Stimulated activated CD8-positive, alpha-beta memory T cell treated with anti-CD3 and anti-CD28 coated beads, Interleukin-7, amount 100 ng/mL, for 4 hours (primary cell): Measurements from ENCODE around the gene PRSS56.
A peak's percentile ranks its signal among the peaks of the same experiment; 100 is the strongest.
"Not testable (repeated sequence)": the region's sequence is repeated elsewhere in the genome, so short reads cannot be mapped to it uniquely, and the experiment has no call there.

Source experiments
- DNase-seq, 2 donors: peaks; one replicate each; pipeline ENCODE4 v3.0.0-alpha.2; 2020; ENCODE audit warnings: low read depth in 2 of 2

The PRSS56 gene

DNA sequence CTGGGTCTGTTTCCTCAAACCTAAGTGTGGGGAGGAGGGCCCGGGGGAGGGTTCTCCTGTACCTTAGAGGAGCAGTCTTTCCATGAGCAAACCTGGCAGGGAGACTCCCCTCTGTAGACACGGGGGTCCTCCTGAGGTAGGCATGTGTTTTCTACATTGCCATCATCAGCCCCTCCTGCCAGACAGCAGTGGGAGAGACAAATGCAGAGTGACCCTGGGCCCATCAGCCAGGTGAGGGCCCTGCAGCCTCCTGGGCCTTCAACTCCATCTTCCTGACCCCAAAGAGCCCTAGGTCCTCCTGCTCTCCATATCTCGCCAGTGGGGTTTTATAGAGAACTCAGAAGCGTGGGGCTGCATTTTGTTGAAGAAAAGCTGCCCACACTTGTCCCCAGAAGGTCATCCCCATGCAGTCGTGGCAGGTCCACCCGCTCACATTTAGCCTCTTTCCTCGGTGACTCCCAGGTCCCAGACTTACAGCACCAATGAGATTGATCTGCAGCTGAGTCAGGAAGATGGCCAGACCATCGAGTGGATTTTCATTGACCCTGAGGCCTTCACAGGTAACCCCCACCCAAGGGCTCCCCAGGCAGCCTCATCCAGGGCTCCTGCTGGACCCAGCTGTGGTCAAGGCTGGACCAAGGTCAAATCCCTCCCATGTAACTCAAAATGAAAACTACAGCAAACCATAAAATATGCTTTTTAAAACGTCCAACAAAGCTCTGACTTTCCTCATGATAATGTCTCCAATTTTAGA lies 21.9 kb downstream of the PRSS56 start:
- no peak for DNase-seq

DNA sequence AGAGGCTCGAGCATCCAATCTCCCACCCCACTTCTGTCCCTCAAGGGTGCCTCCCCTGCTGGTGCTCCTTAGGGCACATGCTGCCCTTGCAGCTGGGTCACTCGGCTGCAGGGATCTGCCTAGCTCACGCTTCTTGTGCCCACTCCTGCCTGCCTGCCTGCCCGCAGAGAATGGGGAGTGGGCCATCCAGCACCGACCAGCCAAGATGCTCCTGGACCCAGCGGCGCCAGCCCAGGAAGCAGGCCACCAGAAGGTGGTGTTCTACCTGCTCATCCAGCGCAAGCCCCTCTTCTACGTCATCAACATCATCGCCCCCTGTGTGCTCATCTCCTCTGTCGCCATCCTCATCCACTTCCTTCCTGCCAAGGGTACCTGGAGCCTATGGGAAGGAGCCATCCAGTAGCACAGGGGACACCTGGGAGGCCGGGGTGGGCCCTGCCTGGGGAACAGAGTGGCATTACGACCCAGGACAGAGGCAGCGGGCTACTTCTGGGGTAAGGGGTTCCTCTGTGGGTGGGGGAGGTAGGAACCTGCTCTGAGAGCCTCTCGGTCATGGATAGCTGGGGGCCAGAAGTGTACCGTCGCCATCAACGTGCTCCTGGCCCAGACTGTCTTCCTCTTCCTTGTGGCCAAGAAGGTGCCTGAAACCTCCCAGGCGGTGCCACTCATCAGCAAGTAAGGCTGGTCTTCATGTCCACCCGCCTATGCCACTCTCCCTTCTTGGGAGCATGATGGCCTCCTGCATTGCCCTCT lies 22.7 kb downstream of the PRSS56 start:
- DNase-seq, result no peak

DNA sequence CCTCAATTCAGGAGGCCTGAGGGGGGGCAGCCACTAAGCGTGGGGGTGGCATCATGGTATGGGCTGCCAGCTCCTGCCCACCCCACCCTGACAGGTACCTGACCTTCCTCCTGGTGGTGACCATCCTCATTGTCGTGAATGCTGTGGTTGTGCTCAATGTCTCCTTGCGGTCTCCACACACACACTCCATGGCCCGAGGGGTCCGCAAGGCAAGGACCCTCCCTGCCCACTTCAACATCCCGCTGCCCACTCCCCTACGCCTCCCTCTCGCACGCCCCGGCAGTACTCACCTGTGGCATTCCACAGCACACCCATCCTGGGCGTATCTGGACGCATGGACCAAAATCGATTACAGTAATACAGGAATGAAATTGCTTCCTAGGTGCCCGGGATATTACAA lies 23.3 kb downstream of the PRSS56 start:
- no peak for DNase-seq

DNA sequence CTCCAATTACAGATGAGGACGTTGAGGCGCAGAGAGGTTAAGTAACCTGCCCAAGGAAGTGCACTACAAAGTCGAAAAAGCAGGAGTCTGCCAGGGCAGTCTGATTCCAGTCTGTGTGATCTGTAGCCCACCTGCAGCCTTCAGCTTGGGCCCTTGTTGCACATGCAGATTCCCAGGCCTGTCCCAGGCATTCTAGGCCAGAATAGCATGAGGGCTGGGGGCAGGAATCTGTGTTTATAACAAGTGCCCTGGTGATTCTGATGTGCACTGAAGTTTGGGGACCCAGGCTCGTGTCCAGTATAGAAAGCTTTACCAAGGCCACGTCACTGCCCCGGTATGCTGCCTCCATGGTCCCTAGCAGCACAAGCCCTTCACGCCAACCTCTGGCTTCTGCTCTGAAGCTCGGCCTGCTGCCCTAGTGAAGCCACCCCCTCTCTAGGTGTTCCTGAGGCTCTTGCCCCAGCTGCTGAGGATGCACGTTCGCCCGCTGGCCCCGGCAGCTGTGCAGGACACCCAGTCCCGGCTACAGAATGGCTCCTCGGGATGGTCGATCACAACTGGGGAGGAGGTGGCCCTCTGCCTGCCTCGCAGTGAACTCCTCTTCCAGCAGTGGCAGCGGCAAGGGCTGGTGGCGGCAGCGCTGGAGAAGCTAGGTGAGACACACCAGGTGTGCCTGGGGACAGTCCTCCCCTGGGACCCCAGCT lies 23.9 kb downstream of the PRSS56 start:
- DNase-seq, result no peak

DNA sequence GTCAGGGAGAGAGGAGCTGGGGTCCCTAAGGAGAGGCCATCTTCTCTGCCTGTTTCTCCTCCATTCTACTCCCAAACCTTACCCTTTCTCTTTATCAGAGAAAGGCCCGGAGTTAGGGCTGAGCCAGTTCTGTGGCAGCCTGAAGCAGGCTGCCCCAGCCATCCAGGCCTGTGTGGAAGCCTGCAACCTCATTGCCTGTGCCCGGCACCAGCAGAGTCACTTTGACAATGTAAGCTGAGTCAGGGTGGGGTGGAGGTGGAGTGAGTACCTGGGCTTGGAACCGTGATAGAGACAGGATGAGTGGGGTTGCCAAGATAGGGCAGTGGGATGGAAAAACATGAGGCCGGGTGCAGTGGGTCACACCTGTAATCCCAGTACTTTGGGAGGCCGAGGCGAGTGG lies 24.5 kb downstream of the PRSS56 start:
- no peak for DNase-seq

DNA sequence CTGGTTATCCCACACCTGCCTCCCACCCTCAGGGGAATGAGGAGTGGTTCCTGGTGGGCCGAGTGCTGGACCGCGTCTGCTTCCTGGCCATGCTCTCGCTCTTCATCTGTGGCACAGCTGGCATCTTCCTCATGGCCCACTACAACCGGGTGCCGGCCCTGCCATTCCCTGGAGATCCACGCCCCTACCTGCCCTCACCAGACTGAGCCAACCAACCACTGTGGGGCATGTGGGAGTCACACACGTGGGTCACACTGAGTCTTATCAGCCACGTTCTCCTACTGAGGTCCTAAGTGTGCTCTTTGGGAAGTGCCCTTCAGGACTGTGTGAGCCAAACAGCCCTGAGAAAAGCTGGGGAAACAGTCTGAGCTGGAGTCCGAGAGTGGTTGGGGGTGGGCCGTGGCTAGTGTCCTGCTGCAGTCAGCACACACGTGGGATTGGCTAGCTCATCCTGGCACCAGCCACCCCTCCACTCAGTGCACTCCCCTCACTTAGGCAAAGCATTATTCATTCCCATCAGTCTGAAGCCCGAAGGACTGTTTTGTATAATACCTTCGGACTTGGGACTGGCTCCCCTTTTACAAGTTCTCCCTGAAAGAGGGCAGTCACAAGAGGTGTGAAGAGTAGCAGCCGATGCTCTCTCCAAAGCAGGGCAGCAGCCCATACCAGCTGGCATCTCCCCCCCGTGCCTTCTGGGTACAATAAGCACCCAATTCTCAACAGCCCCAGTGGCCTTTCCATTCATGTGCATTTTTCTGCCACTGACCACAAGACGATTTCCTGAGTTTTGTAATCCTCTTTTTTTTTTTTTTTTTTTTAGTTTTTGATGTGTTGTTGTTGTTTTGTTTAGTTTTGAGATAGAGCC lies 25.6 kb downstream of the PRSS56 start:
- DNase-seq, result no peak

DNA sequence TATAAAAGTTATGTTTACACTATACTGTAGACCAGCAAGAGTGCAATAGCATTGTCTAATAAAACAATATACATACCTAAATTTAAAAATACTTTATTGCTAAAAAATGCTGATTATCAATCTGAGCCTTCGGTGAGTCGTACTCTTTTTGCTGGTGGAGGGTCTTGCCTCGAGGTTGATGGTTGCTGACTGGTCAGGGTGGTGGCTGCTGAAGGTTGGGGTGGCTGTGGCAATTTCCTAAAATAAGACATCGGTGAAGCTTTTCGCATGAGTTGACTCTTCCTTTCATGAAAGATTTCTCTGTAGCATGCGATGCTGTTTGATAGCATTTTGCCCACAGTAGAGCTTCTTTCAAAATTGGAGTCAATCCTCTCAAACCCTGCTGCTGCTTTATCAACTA lies 27.8 kb downstream of the PRSS56 start:
- DNase-seq, result no peak

DNA sequence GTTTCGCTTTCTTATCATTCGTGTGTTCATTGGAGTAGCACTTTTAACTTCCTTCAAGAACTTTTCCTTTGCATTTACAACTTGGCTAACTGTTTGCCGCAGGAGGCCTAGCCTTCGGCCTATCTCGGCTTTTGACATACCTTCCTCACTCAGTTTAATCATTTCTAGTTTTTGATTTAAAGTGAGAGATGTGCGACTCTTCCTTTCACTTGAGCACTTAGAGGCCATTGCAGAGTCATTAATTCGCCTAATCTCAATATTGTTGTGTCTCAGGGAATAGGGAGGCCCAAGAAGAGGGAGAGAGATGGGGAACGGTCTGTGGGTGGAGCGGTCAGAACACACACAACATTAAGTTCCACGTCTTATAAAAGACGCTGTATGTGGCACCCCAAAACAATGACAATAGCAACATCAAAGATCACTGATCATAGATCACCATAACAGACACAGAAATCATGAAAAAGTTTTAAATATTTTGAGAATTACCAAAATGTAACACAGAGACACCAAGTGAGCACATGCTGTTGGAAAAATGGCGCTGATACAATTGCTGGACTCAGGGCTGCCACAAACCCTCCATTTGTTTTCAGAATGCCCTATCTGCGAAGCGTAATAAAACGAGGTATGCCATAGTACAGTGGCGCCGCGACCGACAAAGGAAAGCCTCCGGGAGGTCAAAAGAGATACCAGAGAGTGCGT lies 29.6 kb downstream of the PRSS56 start:
- no peak for DNase-seq

DNA sequence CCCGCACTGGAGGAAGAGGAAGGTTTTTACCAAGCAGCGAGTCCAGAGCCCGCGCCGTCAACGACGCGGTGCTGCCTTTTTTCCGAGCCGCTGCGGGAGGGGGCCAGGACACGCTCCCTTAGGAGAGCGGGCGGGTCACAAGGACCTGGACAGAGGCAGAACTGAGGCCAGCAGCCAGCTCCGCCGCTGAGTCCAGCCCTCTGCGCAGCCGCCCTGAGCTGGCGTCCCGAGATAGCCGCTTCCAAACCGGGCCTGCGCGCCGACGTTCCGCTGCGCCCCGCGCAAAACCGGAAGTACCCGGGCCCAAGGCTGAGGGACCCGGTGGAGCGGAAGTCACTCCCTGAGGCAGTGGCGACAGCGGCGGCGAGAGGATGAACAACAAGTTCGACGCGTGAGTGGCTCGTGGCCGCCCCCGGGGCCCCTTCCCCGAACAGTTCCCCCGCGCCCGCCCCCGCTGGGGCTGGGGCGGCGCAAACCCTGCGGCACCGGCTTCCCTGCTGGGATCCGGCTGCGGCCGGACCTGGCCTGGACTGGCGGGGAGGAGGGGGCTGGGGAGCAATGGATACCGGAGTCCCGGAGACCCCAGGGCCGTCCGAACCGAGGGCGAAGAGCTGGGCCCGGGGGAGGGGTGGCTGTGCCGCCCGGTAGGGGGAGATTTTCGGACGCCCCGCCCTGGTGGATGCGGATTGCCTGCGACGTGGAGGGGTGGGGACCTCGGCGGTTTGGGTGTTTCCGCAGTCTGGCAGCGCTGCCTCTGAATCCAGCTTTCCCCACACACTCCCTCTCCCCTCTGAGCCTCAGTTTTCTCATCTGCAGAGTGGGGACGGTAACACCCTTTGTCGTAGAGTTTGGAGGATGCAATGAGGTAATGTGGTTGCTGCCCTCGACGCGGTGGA lies 30.4 kb downstream of the PRSS56 start, which contains the start of the genes EIF4E2 and TIGD1:
Gene EIF4E2 (plus strand): TSS at position 336 of the 896 bp plus-strand sequence. CDS start 36 bp downstream, at position 372.
Gene TIGD1 (minus strand): TSS at position 204 of the 896 bp plus-strand sequence. CDS start 675 bp downstream, outside the sequence.
- DNase-seq, result peak; percentile 88 to 91

DNA sequence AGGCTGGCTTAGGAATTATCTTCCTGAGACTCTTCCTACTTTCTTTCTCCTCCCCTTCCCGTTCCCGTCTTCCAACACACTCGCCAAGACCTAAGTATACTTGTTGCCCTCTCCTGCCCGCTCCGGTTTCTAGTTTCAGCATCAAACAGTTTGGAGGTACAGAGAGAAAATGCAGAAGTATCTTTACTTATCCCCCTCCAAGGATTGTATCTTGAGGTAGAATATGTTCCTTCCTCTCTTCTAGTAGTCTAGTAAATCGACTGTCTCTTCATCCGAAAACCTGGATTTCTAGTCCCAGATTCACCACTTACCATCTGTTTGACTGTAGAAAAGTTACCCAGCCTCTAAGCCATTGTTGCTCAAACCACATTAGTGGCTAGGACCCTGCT lies 31.1 kb downstream of the PRSS56 start:
- DNase-seq, result no peak

DNA sequence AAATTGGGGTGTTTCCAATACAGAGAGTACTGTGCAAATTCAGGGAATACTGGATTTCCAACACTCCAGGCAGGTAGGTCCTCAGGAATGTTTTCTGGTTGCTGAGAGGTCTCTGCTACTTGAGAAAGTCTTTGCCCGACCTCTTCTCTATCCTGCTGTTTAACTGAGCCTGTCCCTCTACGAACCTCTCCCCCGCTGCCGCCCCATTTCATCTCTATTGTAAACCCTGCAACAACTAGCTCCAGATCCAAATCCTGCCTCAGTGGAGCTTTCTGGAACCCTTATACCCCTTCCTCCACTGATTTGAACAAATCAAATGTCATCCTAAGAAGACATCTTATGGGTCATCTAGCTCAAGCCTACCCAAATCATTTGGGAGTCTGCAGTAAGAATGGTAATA lies 31.6 kb downstream of the PRSS56 start:
- DNase-seq, result no peak

DNA sequence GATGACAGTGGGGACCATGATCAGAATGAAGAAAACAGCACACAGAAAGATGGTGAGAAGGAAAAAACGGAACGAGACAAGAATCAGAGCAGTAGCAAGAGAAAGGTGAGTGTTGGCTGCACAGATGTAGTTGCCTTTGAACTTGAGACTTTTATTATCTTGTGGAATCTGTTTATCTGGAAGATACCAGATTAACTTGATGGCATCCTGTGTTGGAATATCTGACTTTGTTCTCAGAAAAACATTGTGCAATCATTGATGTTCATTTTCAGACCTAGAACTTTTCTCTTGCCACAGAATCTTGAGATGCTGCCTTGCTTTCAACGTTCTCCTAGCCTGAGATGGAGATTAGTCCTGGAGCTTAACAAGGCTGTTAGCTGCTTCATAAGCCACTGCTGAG lies 36.2 kb downstream of the PRSS56 start:
- DNase-seq, result no peak

DNA sequence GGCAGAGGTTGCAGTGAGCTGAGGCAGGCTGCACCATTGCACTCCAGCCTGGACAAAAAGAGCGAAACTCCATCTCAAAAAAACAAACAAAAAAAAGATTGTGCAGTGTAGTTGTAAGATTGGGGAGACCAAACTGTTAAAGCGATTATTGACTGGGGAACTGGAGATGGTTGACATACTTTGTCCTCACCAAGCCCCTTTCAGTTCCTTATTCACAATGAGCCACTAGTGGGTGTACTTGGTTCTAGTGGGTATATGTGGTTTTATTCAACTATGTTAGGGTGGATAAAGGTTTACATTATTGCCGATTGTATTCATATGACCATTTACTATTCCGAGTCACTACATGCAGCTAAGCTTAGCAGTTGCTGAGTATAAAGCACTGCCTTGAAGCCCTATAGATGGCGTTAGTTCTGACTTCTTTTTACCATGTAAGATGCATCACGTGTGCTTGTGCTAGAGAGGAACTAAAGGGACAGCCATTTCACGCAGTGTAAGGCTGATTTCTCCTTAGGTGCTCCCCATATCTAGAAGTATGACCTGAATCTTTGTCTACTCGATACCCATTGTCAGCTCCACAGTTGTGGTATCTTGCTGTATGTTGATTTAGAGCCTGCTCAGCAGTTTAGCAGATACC lies 42.4 kb downstream of the PRSS56 start:
- no peak for DNase-seq

DNA sequence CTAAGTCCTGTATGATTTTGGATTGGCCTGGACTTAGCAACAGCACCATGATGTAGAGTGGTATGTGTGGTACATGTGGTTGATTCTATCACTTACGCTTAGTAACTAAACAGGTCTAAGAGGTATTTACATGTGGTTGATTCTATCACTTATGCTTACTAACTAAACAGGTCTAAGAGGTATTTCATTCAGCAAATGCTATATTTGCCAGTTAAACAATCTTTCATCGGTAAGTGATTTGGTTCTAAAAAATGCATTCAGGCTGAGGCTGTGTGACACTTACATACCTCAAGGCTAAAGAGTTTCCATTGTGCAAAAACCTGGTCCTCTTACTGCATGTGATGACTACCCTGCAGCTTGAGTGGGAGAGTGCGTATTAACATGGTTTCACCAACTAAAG lies 43.4 kb downstream of the PRSS56 start:
- DNase-seq, result no peak

DNA sequence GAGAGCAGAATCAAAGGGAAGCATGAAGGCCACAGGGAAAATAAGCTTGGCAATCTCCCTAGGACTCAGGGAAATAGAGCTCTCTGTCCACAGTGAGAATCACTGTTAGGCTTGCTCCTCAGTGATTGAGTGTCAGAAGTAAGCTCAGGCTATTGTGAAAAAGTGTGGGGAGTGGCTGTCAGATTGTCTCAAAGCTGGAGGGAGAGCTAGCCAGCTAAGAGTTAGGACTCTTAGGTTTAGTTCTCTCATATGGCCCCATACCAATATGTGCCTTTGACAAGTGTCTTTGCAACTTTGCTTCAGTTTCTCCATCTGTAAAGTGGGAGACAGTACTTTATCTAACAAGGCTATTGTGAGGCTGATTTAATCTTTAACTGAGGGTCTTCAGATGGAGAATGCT lies 47.5 kb downstream of the PRSS56 start:
- no peak for DNase-seq

DNA sequence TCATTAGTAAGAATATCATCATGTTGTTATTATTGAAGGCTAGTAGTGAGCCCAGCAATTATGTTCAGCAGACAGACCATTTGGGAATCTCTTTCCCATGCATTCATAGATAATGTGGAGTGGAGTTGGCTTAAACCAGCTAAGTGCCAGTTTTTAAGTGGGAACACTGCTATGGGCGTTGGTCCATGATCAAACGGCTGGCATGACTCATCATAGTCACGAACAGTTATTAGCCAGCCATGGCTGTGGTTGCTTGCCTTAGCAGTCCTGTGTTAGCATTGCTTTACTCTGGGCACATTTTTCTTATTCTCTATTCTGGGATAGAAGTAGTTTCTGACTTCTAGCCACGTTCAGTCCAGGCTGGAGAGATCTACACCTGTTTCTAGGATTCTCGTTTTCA lies 48.0 kb downstream of the PRSS56 start:
- DNase-seq, result no peak

DNA sequence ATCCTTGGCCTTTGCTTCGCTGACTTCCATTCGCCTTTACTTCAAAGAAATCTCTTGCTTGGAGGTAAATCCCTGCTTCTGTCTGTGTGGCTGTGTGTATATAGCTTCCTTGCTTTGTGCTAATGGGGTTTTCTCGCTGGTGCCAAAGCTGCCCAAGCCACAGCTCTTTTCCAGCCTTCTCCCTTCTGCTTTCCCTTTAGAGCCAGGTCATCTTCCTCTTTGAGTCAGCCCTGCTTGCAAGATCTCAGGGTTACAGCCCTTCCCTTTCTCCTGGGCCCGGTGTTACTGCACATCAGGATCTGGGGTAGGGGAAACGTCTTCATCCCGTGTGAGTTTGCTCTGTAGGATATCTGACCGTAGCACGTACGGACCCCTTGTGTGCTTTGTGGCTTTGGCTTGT lies 49.4 kb downstream of the PRSS56 start:
- DNase-seq, result no peak

DNA sequence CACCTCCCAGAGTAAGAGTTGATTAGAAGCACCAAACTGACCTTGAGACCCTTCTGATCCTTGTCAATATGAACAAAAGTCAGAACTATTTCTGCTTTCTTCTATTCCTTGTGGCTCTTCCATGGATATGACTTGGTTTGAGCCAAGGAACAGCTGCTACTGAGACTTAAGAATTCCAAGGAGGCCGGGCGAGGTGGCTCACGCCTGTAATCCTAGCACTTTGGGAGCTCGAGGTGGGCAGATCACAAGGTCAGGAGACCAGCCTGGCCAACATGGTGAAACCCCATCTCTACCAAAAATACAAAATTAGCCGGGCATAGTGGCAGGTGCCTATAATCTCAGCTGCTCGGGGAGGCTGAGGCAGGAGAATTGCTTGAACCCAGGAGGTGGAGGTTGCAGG lies 50.3 kb downstream of the PRSS56 start:
- not testable (repeated sequence) for DNase-seq

DNA sequence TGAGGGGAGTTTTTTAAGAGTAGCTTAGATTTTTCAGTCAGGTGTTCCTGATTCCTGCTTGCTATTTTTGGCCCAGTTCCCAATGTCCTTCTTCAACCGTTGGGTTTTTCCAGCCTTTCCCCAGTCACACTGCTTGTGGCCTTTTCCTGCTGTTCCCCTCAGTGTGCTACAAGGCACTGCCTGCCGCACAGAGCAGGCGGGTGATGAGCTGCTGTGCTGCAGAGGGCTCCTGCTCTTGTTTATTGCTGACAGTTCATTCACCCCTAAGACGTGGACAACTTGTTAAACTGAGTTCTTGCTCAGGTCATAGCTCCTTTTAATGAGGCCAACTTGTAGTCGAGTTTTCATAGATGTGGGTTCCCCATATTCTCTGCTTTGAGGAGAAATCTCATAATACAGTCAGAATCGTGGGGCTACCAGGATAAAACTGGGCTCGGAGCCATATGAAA lies 50.9 kb downstream of the PRSS56 start:
- DNase-seq, result no peak
